Measurements from ENCODE around the gene HHIPL1. TPM values are rescaled to one million over a fixed set of nuclear protein-coding genes. Genes with fewer than 3 reads are reported as not detected.

The HHIPL1 gene
- polyA plus RNA-seq, 2 of the 4 experiments (the other 2 are of a cell fraction), result 0.19 to 0.23 TPM

GRCh38 chr14:99656171-99656570 is 11.2 kb downstream of the HHIPL1 start:
- DNase-seq (ENCODE audit: low read depth in 1 of 2, low spot score in 1 of 2) (no peak), FAIRE-seq (no peak), ATAC-seq (no peak)
- WGBS (ENCODE audit: missing lambda C conversion rate), result 46% methylated on average over 5 of the region's 5 CpGs
- H3K9me3 ChIP-seq, result no peaks in the 10 kb centered on the region
- no peak for TF ChIP-seq CEBPB (IDR thresholded peaks at IDR 0.05)
- TF ChIP-seq ZFP36 (IDR thresholded peaks at IDR 0.05; ENCODE audit: borderline replicate concordance, partially characterized antibody), result peak; percentile 38
- H3K4me2 ChIP-seq, result no peak overlapping the region
- CTCF ChIA-PET, result interaction anchor here (0.6 to 3.4 kb wide), 9 partner anchors 10 to 537 kb away, joined by 3 to 10 read pairs (median 4); no protein-coding TSS in a partner anchor
- peaks cover 11% of the 10 kb centered on the region; the same call in 2 of the 3 replicates for H3K4me1 ChIP-seq
- POLR2A ChIA-PET, result no interaction called here
- H3K27ac ChIP-seq, result no peak overlapping the region
- no peak overlapping the region for H3K4me3 ChIP-seq

DNA sequence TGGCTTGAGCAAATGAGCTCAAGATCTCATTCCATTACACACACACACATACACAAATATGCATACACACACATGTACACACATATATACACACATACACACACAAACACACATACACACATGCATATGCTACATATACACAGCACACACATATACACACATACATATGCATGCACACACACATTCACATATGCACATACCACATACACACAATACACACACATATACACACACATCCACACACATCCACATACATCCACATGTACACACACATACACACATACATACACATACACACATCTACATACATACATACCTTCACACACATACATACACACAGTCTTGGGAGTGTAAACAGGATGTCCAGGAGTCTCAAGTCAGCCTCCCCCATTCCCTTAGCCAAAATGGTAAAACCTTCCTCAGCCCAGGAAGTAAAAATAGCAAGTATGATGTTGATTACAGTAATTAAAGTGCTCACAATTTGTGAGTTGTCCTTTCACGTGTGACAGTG is 12.8 kb downstream of the HHIPL1 start:
- DNase-seq (ENCODE audit: low read depth in 1 of 2, low spot score in 1 of 2), result no peak
- WGBS (ENCODE audit: missing lambda C conversion rate), result 38% methylated on average over 1 of the region's 1 CpG
- ChIA-PET POLR2A (no interaction called here), CTCF (interaction anchor here (1.2 to 2.6 kb wide), 4 partner anchors 25 to 140 kb away, joined by 3 to 8 read pairs (median 4); no protein-coding TSS in a partner anchor)
- Histone ChIP-seq H3K4me2 (no peak overlapping the region), H3K4me3 (no peak overlapping the region), H3K27ac (no peak overlapping the region), H3K9me3 (no peaks in the 10 kb centered on the region), H3K4me1 (peaks cover 11% of the 10 kb centered on the region; the same call in 2 of the 3 replicates)
- no peak for ATAC-seq
- TF ChIP-seq CEBPB (IDR thresholded peaks at IDR 0.05), result no peak
- TF ChIP-seq NR3C1 (IDR thresholded peaks at IDR 0.05), result no peak
- TF ChIP-seq FOXS1 (CRISPR knock-in tag; IDR thresholded peaks at IDR 0.05), result no peak
- no peak for TF ChIP-seq MYC (IDR thresholded peaks at IDR 0.05; ENCODE audit: borderline replicate concordance, low read length)
- no peak for TF ChIP-seq JUNB (IDR thresholded peaks at IDR 0.05)
- TF ChIP-seq HOXB5 (CRISPR knock-in tag; IDR thresholded peaks at IDR 0.05), result no peak
- no peak for TF ChIP-seq PHF8 (IDR thresholded peaks at IDR 0.05; ENCODE audit: borderline replicate concordance, low read depth)
- TF ChIP-seq, protein P1, sequence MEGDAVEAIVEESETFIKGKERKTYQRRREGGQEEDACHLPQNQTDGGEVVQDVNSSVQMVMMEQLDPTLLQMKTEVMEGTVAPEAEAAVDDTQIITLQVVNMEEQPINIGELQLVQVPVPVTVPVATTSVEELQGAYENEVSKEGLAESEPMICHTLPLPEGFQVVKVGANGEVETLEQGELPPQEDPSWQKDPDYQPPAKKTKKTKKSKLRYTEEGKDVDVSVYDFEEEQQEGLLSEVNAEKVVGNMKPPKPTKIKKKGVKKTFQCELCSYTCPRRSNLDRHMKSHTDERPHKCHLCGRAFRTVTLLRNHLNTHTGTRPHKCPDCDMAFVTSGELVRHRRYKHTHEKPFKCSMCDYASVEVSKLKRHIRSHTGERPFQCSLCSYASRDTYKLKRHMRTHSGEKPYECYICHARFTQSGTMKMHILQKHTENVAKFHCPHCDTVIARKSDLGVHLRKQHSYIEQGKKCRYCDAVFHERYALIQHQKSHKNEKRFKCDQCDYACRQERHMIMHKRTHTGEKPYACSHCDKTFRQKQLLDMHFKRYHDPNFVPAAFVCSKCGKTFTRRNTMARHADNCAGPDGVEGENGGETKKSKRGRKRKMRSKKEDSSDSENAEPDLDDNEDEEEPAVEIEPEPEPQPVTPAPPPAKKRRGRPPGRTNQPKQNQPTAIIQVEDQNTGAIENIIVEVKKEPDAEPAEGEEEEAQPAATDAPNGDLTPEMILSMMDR (IDR thresholded peaks at IDR 0.05), result no peak
- no peak for TF ChIP-seq FOSB (CRISPR knock-in tag; IDR thresholded peaks at IDR 0.05)
- TF ChIP-seq RFX5 (IDR thresholded peaks at IDR 0.05), result no peak
- no peak for TF ChIP-seq POLR2AphosphoS2 (conservative IDR thresholded peaks at IDR 0.05; ENCODE audit: low read length)
- no peak for TF ChIP-seq NFE2L2 (conservative IDR thresholded peaks at IDR 0.05; ENCODE audit: low read length)
- TF ChIP-seq ZC3H11A (IDR thresholded peaks at IDR 0.05), result no peak
- no peak for TF ChIP-seq HEYL (CRISPR knock-in tag; IDR thresholded peaks at IDR 0.05)
- no peak for TF ChIP-seq JUN (IDR thresholded peaks at IDR 0.05)
- no peak for FAIRE-seq

GRCh38 chr14:99658218-99658845 is 13.4 kb downstream of the HHIPL1 start:
- no peak for DNase-seq (ENCODE audit: low read depth in 1 of 2, low spot score in 1 of 2)
- Histone ChIP-seq H3K4me3 (no peak overlapping the region), H3K9me3 (no peaks in the 10 kb centered on the region), H3K4me1 (peaks cover 11% of the 10 kb centered on the region; the same call in 2 of the 3 replicates), H3K4me2 (no peak overlapping the region), H3K27ac (no peak overlapping the region)
- WGBS (ENCODE audit: missing lambda C conversion rate), result 76% methylated on average over 15 of the region's 15 CpGs
- no peak for FAIRE-seq
- ChIA-PET CTCF (interaction anchor here (0.9 kb wide), 1 partner anchor 24 kb away, joined by 3 read pairs; no protein-coding TSS in a partner anchor), POLR2A (no interaction called here)
- TF ChIP-seq CHD4 (IDR thresholded peaks at IDR 0.05; ENCODE audit: borderline replicate concordance), result no peak
- TF ChIP-seq FOSL2 (IDR thresholded peaks at IDR 0.05), result no peak
- TF ChIP-seq FOSL2 (CRISPR knock-in tag; IDR thresholded peaks at IDR 0.05), result no peak
- no peak for TF ChIP-seq HOXA7 (CRISPR knock-in tag; IDR thresholded peaks at IDR 0.05)
- no peak for TF ChIP-seq KDM5A (IDR thresholded peaks at IDR 0.05)
- no peak for TF ChIP-seq CHD2 (IDR thresholded peaks at IDR 0.05; ENCODE audit: low read length, partially characterized antibody)
- no peak for TF ChIP-seq HDAC2 (IDR thresholded peaks at IDR 0.05)
- TF ChIP-seq POLR2A (IDR thresholded peaks at IDR 0.05; ENCODE audit: low read length), result no peak
- TF ChIP-seq FOXS1 (CRISPR knock-in tag; IDR thresholded peaks at IDR 0.05), result no peak
- TF ChIP-seq BHLHE40 (IDR thresholded peaks at IDR 0.05; ENCODE audit: low read depth, low read length), result no peak
- no peak for TF ChIP-seq GATA3 (IDR thresholded peaks at IDR 0.05; ENCODE audit: borderline replicate concordance)
- TF ChIP-seq HOXB5 (CRISPR knock-in tag; IDR thresholded peaks at IDR 0.05), result no peak
- TF ChIP-seq POLR2AphosphoS2 (conservative IDR thresholded peaks at IDR 0.05; ENCODE audit: low read length), result no peak
- no peak for ATAC-seq
